ENCODE measurements around the gene LAMTOR3. TPM values are rescaled to one million over a fixed set of nuclear protein-coding genes. Genes with fewer than 3 reads are reported as not detected.

Gene LAMTOR3
- total and polyA plus RNA-seq, 2 donors (not counting 1 experiment from before 2014, with no cell fraction given) = 24.1 to 95.5 TPM

DNA sequence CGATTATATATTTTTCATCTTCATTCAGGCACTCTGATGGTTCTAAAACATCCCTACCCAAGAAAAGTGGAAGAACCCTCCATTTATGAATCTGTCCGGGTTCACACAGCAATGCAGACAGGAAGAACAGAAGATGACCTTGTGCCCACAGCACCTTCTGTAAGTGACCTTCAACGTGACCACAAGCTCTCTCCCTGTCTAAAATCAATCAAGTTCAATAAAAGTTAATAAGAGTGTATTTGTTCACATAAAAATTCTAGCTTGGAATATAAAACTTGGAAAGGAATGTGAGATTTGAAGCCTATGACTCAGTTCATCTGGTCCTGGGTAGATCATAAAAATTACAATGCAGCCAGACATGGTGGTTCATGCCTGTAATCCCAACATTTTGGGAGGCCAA is 41.0 kb downstream of the LAMTOR3 start:
- no peak for DNase-seq (ENCODE audit: low read depth in 2 of 2)
- Histone ChIP-seq H3K4me2 (ENCODE audit: extremely low read depth, insufficient read depth, low read length) (no peak overlapping the region), H3K27me3 (ENCODE audit: control insufficient read depth, insufficient read depth, low read length) (no peaks in the 10 kb centered on the region), H3K36me3 (ENCODE audit: control insufficient read depth, insufficient read depth, low read length) (no peaks in the 10 kb centered on the region), H3K4me3 (replicated peaks in 1 of 4; ENCODE audit: control extremely low read depth in 1 of 4, insufficient read depth in 1 of 4, low read depth in 3 of 4, low read length in 4 of 4) (no peak overlapping the region), H2AFZ (ENCODE audit: low read length) (no peak overlapping the region), H3K9me3 (ENCODE audit: control insufficient read depth, insufficient read depth, low read depth, low read length) (no peaks in the 10 kb centered on the region), H4K20me1 (ENCODE audit: control insufficient read depth, extremely low read depth, insufficient read depth, low read length) (no peaks in the 10 kb centered on the region), H3K9ac (ENCODE audit: insufficient read depth, low read length) (no peak overlapping the region), H3K79me2 (ENCODE audit: control insufficient read depth, insufficient read depth, low read length) (no peaks in the 10 kb centered on the region), H3K4me1 (ENCODE audit: control insufficient read depth, extremely low read depth, insufficient read depth, low read length) (no peaks in the 10 kb centered on the region), H3K27ac (ENCODE audit: insufficient read depth, low read length) (no peak overlapping the region)
- TF ChIP-seq EZH2 (IDR thresholded peaks at IDR 0.05; ENCODE audit: low read length, missing control alignments) = no peak
- TF ChIP-seq, protein P1, sequence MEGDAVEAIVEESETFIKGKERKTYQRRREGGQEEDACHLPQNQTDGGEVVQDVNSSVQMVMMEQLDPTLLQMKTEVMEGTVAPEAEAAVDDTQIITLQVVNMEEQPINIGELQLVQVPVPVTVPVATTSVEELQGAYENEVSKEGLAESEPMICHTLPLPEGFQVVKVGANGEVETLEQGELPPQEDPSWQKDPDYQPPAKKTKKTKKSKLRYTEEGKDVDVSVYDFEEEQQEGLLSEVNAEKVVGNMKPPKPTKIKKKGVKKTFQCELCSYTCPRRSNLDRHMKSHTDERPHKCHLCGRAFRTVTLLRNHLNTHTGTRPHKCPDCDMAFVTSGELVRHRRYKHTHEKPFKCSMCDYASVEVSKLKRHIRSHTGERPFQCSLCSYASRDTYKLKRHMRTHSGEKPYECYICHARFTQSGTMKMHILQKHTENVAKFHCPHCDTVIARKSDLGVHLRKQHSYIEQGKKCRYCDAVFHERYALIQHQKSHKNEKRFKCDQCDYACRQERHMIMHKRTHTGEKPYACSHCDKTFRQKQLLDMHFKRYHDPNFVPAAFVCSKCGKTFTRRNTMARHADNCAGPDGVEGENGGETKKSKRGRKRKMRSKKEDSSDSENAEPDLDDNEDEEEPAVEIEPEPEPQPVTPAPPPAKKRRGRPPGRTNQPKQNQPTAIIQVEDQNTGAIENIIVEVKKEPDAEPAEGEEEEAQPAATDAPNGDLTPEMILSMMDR (conservative IDR thresholded peaks at IDR 0.05 in 1 of 2, IDR thresholded peaks at IDR 0.05 in 1 of 2; ENCODE audit: low read depth in 1 of 2, low read length in 2 of 2) = no peak

DNA sequence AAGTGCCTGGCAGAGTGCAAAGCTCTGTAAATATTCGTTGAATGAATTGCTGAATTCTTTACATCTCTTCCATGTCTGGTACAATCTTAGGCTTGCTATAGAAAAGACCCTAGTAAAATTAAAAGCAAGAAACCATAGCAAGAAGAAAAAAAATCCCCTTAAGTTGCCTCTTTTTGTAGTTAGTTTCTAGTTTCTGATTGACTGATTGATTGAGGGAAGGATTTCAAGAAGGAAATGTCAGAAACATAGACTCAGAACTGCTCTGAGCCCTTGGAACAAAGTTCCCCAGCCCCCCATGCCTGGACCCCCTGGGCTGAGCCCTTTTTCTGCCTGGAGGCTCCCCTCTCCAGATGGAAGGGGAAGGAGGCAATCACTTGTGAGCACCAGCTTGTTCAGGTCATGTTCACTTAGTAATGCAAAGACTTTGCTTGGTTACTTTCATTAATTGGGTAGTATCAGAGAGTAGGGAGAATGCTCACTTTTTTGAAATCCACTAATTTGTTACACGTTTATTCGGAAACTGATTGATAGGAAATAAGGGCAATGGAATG is 42.0 kb downstream of the LAMTOR3 start:
- Histone ChIP-seq H3K4me1 (ENCODE audit: control insufficient read depth, extremely low read depth, insufficient read depth, low read length) (no peaks in the 10 kb centered on the region), H3K4me2 (ENCODE audit: extremely low read depth, insufficient read depth, low read length) (no peak overlapping the region), H3K27ac (ENCODE audit: insufficient read depth, low read length) (no peak overlapping the region), H3K9ac (ENCODE audit: insufficient read depth, low read length) (no peak overlapping the region), H3K79me2 (ENCODE audit: control insufficient read depth, insufficient read depth, low read length) (no peaks in the 10 kb centered on the region), H4K20me1 (ENCODE audit: control insufficient read depth, extremely low read depth, insufficient read depth, low read length) (no peaks in the 10 kb centered on the region), H3K27me3 (ENCODE audit: control insufficient read depth, insufficient read depth, low read length) (no peaks in the 10 kb centered on the region), H3K9me3 (ENCODE audit: control insufficient read depth, insufficient read depth, low read depth, low read length) (no peaks in the 10 kb centered on the region), H3K36me3 (ENCODE audit: control insufficient read depth, insufficient read depth, low read length) (no peaks in the 10 kb centered on the region), H2AFZ (ENCODE audit: low read length) (no peak overlapping the region), H3K4me3 (replicated peaks in 1 of 4; ENCODE audit: control extremely low read depth in 1 of 4, insufficient read depth in 1 of 4, low read depth in 3 of 4, low read length in 4 of 4) (no peak overlapping the region)
- no peak for DNase-seq (ENCODE audit: low read depth in 2 of 2)
- TF ChIP-seq, protein P1 (conservative IDR thresholded peaks at IDR 0.05 in 1 of 2, IDR thresholded peaks at IDR 0.05 in 1 of 2; ENCODE audit: low read depth in 1 of 2, low read length in 2 of 2) = no peak
- TF ChIP-seq EZH2 (IDR thresholded peaks at IDR 0.05; ENCODE audit: low read length, missing control alignments) = no peak

DNA sequence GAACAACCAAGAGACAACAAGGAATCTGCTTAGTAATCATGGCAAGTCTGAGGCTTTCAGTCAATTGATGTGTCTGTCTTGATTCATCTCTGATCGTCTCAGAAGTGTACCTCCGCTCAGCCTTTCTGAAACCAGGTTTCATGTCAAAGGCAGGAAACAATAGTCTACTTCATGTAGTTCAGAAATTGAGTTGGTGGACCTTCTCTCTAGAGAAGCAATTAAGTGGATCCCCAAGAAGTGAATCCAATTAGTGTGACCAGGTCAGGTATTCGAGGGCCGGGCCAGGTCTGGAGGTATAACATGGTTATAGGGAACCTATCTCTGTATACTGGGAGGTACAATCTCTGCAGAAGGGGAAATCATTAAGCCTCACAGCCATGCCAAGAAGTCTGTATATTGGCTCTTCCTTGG is 45.6 kb downstream of the LAMTOR3 start:
- Histone ChIP-seq H3K4me3 (replicated peaks in 1 of 4; ENCODE audit: control extremely low read depth in 1 of 4, insufficient read depth in 1 of 4, low read depth in 3 of 4, low read length in 4 of 4) (no peak overlapping the region), H3K79me2 (ENCODE audit: control insufficient read depth, insufficient read depth, low read length) (no peaks in the 10 kb centered on the region), H3K36me3 (ENCODE audit: control insufficient read depth, insufficient read depth, low read length) (no peaks in the 10 kb centered on the region), H3K27ac (ENCODE audit: insufficient read depth, low read length) (no peak overlapping the region), H3K27me3 (ENCODE audit: control insufficient read depth, insufficient read depth, low read length) (no peaks in the 10 kb centered on the region), H4K20me1 (ENCODE audit: control insufficient read depth, extremely low read depth, insufficient read depth, low read length) (no peaks in the 10 kb centered on the region), H2AFZ (ENCODE audit: low read length) (no peak overlapping the region), H3K9ac (ENCODE audit: insufficient read depth, low read length) (no peak overlapping the region), H3K9me3 (ENCODE audit: control insufficient read depth, insufficient read depth, low read depth, low read length) (no peaks in the 10 kb centered on the region), H3K4me2 (ENCODE audit: extremely low read depth, insufficient read depth, low read length) (no peak overlapping the region), H3K4me1 (ENCODE audit: control insufficient read depth, extremely low read depth, insufficient read depth, low read length) (no peaks in the 10 kb centered on the region)
- DNase-seq (ENCODE audit: low read depth in 2 of 2) = no peak
- TF ChIP-seq, protein P1 (conservative IDR thresholded peaks at IDR 0.05 in 1 of 2, IDR thresholded peaks at IDR 0.05 in 1 of 2; ENCODE audit: low read depth in 1 of 2, low read length in 2 of 2) = no peak
- TF ChIP-seq EZH2 (IDR thresholded peaks at IDR 0.05; ENCODE audit: low read length, missing control alignments) = no peak
